Endothelial cell of umbilical vein (primary cell): ENCODE results near the gene PRTN3. TPM values are rescaled to one million over a fixed set of nuclear protein-coding genes. Genes with fewer than 3 reads are reported as not detected.
"Not testable (repeated sequence)": the region's sequence is repeated elsewhere in the genome, so short reads cannot be mapped to it uniquely, and the experiment has no call there.

Experiments
- BruUV-seq: library from RNA; stranded (reverse); fragments of 400-500 nt; replicated peaks from 2 replicates; lab custom pipeline; 2021; lab: Mats Ljungman, UMichigan
- CTCF ChIA-PET: fragments of 300-600, 350-600 bp; sonication (Branson Sonifier 250); formaldehyde crosslinking; loops from one replicate; lab custom pipeline; 2021; ENCODE audit warnings: antibody characterized with exemption, inconsistent platforms; lab: Charles Lee
- POLR2A ChIA-PET: fragments of 300-600, 350-600 bp; sonication (Branson Sonifier 250); formaldehyde crosslinking; loops from one replicate; lab custom pipeline; 2021; ENCODE audit warnings: antibody characterized with exemption, inconsistent platforms; lab: Charles Lee
- DNase-seq: peaks from one replicate; pipeline ENCODE4 v3.0.0-alpha.2; 2011; ENCODE audit warnings: low read depth, low spot score
- FAIRE-seq: peaks from 2 replicates; lab custom pipeline; 2011; peaks lifted over from hg19 to GRCh38; lab: Jason Lieb, UNC
- H2AFZ ChIP-seq: 2 replicates; pipeline ENCODE4 v1.6.0; 2012; ENCODE audit warnings: low read depth, low read length, control low read depth, inconsistent platforms
- H3K27ac ChIP-seq: 2 replicates; pipeline ENCODE4 v1.5.1; 2011; ENCODE audit warnings: low read depth, mild to moderate bottlenecking, control low read depth, low read length, moderate library complexity; ENCODE audit not compliant: insufficient read depth
- H3K27me3 ChIP-seq, 2 experiments: 2 replicates each; pipeline versions ENCODE4 v1.6.0 to v1.6.1; 2011; ENCODE audit warnings: low read length in 2 of 2, mixed read lengths in 1 of 2; ENCODE audit not compliant: control insufficient read depth in 2 of 2, insufficient read depth in 2 of 2
- H3K36me3 ChIP-seq, 2 experiments: 2 replicates in 1 of 2; 3 replicates in 1 of 2; pipeline ENCODE4 v1.5.1; 2011; ENCODE audit warnings: low read length in 2 of 2, mild to moderate bottlenecking in 1 of 2, moderate library complexity in 1 of 2; ENCODE audit not compliant: control insufficient read depth in 2 of 2, insufficient read depth in 2 of 2; ENCODE audit errors: extremely low read depth in 1 of 2
- H3K4me1 ChIP-seq: 3 replicates; pipeline ENCODE4 v1.5.1; 2011; ENCODE audit warnings: mild to moderate bottlenecking, low read length; ENCODE audit not compliant: control insufficient read depth, insufficient read depth; ENCODE audit errors: extremely low read depth
- H3K4me2 ChIP-seq: 2 replicates; pipeline ENCODE4 v1.6.1; 2011; ENCODE audit warnings: low read length, control low read depth, mixed read lengths; ENCODE audit not compliant: insufficient read depth
- H3K4me3 ChIP-seq, 3 experiments: fragments of 200-600 bp in 1 of 3; sonication (generic), shearing (Covaris generic) in 1 of 3; replicated peaks in 1 of 3; 2 replicates each; pipeline ENCODE4 v1.5.1; 2011 to 2016; ENCODE audit warnings: control low read depth in 3 of 3, low read length in 3 of 3, mild to moderate bottlenecking in 2 of 3, inconsistent platforms in 1 of 3, low read depth in 1 of 3, moderate library complexity in 1 of 3; ENCODE audit not compliant: insufficient read depth in 1 of 3
- H3K79me2 ChIP-seq: 2 replicates; pipeline ENCODE4 v1.6.0; 2012; ENCODE audit warnings: low read length, inconsistent platforms; ENCODE audit not compliant: control insufficient read depth, insufficient read depth
- H3K9ac ChIP-seq: replicated peaks from 2 replicates; pipeline ENCODE3; 2011; ENCODE audit warnings: low read length, control low read depth; ENCODE audit not compliant: insufficient read depth; ENCODE audit errors: extremely low read depth
- H3K9me1 ChIP-seq: replicated peaks from 3 replicates; pipeline ENCODE4 v1.6.0; 2011; ENCODE audit warnings: mild to moderate bottlenecking, low read length; ENCODE audit not compliant: control insufficient read depth, insufficient read depth; ENCODE audit errors: extremely low read depth
- H3K9me3 ChIP-seq: replicated peaks from 2 replicates; pipeline ENCODE4 v1.5.1; 2012; ENCODE audit warnings: low read length, inconsistent platforms; ENCODE audit not compliant: control insufficient read depth, insufficient read depth
- H4K20me1 ChIP-seq: replicated peaks from 2 replicates; pipeline ENCODE3; 2011; ENCODE audit warnings: mild to moderate bottlenecking, low read length; ENCODE audit not compliant: control insufficient read depth, insufficient read depth; ENCODE audit errors: extremely low read depth
- FOS ChIP-seq: IDR thresholded peaks from 2 replicates; pipeline ENCODE4 v1.6.1; 2011; ENCODE audit warnings: mild to moderate bottlenecking, low read length, moderate library complexity, borderline replicate concordance; ENCODE audit not compliant: insufficient read depth
- dilution Hi-C: fragments of 300-500 bp; cut with MboI; formaldehyde crosslinking; loops from one replicate; pipeline ENCODE4 v1.15.0; 2019; ENCODE audit warnings: low sequenced_read_pairs; ENCODE audit not compliant: extremely low pct_ligation_motif_present
- intact Hi-C: fragments of 100-400 bp; cut with micrococcal nuclease; formaldehyde crosslinking; loops from one replicate; pipeline ENCODE4 v1.10.0; 2022
- polyA plus RNA-seq, 4 experiments: library from polyadenylated mRNA; depleted of rRNA in 3 of 4; stranded (reverse) in 3 of 4; unstranded in 1 of 4; fragments of >200 nt; gene quantifications; 2 replicates each; pipeline versions ENCODE4 v1.2.1 to v1.2.3, GENCODE V29; 2011 to 2012; ENCODE audit warnings: missing spikeins in 1 of 4
- total RNA-seq: library from RNA; stranded (reverse); gene quantifications from 2 replicates; pipeline ENCODE4 v1.2.3, GENCODE V29; 2021

PRTN3 gene
- total and polyA plus RNA-seq, 2 donors (not counting 3 experiments of a cell fraction or from before 2014, with no cell fraction given) = not detected

DNA sequence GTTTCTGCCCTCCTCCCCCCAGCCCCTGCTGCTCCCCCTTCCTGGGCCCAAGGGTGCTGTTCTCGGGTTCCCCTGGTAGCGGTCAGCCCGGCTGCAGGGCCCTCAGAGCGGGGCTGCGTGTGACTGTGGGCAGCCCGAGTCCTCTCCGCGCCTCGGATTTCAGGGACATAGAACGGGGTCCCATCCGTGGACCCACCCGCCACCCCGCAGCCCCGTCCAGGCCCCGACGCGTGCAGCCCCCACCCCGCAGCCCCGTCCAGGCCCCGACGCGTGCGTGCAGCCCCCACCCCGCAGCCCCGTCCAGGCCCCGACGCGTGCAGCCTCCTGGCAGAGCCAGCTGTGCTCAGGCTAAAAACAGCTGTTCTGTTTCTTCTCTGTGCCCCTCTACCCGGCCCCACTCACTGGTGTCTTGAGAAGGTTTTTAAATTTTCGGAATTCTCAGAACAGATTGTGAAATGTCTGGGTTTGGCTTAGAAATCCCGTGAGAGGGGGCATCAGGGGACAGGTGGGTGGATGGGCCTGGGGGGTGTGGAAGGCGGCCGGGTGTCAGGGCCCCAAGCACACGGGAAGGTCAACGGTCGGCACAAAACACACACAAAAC lies 5.5 kb upstream of the PRTN3 start:
- FAIRE-seq (no peak), DNase-seq (no peak)
- Histone ChIP-seq H3K27me3 (no peaks in the 10 kb centered on the region), H3K27ac (no peak overlapping the region), H3K9me3 (no peaks in the 10 kb centered on the region), H3K4me2 (no peak overlapping the region), H2AFZ (no peak overlapping the region), H3K4me3 (no peak overlapping the region), H3K9me1 (no peaks in the 10 kb centered on the region), H4K20me1 (no peaks in the 10 kb centered on the region), H3K4me1 (no peaks in the 10 kb centered on the region), H3K36me3 (no peaks in the 10 kb centered on the region), H3K79me2 (no peaks in the 10 kb centered on the region), H3K9ac (no peak overlapping the region)
- no TSS peak for BruUV-seq
- POLR2A ChIA-PET = no interaction called here
- intact Hi-C loops (no loop called here), dilution Hi-C loops (no loop called here)
- CTCF ChIA-PET = interaction anchor here (0.7 kb wide), 1 partner anchor 127 kb away, joined by 3 read pairs; no protein-coding TSS in a partner anchor
- no peak for TF ChIP-seq FOS

DNA sequence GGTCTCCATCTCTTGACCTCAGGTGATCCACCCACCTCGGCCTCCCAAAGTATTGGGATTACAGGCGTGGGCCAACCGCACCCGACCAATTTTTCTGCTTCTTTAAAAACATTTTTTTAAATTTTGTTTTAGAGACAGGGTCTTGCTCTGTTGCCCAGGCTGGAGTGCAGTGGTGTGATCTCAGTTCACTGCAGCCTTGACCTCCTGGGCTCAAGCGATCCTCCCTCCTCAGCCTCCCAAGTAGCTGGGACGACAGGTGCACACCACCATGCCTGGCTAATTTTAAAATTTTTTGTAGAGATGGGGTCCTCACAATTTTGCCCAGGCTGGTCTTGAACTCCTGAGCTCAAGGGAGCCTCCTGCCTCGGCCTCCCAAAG lies 2.0 kb downstream of the PRTN3 start:
- BruUV-seq, CTCF ChIA-PET, H3K79me2 ChIP-seq, DNase-seq, H3K4me2 ChIP-seq, intact Hi-C loops, H3K27ac ChIP-seq, POLR2A ChIA-PET, H3K27me3 ChIP-seq, H3K9me1 ChIP-seq, dilution Hi-C loops, H3K36me3 ChIP-seq, H3K9ac ChIP-seq, H3K4me1 ChIP-seq, H4K20me1 ChIP-seq, FAIRE-seq, H2AFZ ChIP-seq, H3K9me3 ChIP-seq, H3K4me3 ChIP-seq: not testable (repeated sequence)
